GM21529 (cell line): ENCODE data around the gene MYOM3.

Experiments
- ATAC-seq: cut with Tn5 transposase; IDR thresholded peaks from one replicate; pipeline ENCODE4 v1.9.1; 2021; ENCODE audit not compliant: unreplicated experiment

MYOM3 gene

GRCh38 chr1:24138476-24139221 lies 26.7 kb upstream of the MYOM3 start:
- no peak for ATAC-seq

GRCh38 chr1:24136956-24137539 lies 25.1 kb upstream of the MYOM3 start:
- ATAC-seq = no peak

DNA sequence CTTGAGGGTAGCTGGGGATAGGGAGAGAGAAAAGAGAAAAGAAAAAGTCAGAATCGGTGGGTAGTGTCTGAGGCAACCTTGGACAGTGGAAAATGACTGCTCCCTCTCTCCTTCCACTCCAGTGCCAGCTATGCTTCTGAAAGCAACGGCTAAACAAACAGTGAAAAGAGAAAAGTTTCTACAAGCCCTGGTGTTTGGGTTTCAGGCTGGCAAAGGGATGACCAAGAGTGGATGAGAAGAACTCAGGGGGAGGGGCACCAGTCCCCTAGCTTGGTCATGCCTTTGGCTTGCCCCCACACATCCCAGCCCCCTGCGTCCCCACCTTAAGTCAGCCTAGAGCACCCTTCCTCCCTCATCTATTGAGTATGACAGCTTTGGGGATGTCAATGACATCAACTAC lies 22.4 kb upstream of the MYOM3 start:
- ATAC-seq = no peak

GRCh38 chr1:24133819-24134218 lies 21.9 kb upstream of the MYOM3 start:
- no peak for ATAC-seq

GRCh38 chr1:24130385-24130784 lies 18.4 kb upstream of the MYOM3 start:
- no peak for ATAC-seq

DNA sequence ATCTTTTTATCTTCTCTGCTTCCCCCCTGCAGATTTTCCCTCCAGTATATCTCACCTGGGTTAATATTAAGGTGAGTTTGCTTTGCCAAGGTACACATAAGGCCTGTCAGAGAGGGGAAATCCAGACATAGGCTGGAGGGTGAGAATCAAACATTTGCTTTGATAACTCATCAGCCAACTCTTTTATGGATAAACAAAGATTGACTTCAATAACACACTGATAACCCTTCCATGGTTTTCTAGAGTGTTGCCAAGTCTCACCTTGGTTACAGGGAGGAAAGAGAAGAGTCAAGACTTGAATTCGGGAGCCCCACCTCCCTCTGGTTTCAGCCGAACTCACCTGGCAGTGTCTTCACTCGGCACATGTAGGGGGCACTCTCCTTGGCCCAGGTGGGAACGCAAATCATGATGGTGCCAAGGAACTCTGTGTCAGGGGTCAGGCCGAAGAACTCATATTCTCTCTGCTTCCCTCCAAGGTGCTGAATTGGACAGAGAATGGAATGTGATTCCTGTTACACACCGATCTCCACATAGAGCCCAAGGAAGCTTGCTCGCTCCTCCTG lies 15.9 kb upstream of the MYOM3 start:
- ATAC-seq = no peak

DNA sequence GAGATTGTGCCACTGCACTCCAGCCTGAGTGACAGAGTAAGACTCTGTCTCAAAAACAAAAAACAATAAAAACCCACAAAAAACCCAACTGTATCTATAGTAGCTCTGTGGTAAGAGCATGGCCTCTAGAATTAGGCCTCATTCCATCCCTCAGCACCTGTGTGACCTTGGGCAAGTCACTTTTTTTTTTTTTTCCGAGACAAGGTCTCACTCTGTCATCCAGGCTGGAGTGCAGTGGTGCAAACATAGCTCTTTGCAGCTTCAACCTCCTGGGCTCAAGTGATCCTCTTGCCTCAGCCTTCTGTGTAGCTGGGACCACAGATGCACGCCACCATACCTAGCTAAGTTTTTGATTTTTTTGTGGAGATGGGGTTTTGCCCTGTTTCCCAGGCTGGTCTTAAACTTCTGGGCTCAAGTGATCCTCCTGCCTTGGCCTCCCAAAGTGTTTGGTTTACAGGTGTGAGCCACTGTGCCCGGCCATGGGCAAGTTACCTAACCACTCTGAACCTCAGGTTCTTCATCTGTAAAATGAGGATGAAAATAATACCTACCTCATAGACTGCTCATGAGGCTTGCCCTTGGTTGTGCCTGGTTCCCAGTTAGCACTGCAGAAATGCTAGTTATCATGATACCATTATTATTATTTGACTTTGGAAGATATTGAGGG lies 15.3 kb upstream of the MYOM3 start:
- no peak for ATAC-seq

GRCh38 chr1:24126672-24127023 lies 14.7 kb upstream of the MYOM3 start:
- no peak for ATAC-seq

- ATAC-seq = no peak
Observed at GRCh38 chr1:24126018-24126671, 14.2 kb upstream of the MYOM3 start.

DNA sequence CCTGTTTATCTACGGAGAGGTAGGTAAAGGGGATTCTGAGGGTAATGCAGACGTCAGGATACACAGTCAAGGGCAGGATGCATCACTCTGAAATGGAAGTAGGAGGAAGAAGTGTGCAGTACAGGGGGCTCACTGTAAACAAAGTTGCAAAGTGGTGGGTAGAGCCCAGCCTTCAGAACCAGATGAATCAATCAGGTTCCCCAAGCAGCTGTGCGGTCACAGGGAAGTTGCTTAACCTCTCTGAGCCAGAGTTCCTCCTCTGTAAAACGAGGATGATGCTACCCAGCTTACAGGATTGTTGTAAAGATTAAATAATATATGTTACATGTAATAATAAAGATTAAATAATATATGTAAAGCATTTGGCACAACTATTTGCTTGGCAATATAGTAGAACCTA lies 13.5 kb upstream of the MYOM3 start:
- ATAC-seq = no peak

DNA sequence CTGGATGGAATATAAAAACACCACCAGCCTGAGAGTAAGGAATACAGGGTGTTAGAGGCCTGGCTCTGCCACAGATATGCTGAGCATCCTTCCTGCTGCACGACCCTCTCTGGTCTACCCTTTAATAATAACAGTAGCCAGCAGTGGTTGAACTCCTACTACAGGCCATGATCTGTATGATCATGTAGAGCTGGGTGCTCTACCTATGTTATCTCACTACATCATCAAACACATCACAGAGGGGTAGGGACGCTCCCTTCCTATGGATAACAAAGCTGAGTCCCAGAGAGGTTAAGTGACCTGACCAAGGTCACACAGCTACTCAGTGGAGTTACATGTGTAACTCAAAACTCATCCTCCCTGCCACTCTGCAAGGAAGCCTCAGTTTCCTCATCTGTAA lies 13.0 kb upstream of the MYOM3 start:
- ATAC-seq = no peak

DNA sequence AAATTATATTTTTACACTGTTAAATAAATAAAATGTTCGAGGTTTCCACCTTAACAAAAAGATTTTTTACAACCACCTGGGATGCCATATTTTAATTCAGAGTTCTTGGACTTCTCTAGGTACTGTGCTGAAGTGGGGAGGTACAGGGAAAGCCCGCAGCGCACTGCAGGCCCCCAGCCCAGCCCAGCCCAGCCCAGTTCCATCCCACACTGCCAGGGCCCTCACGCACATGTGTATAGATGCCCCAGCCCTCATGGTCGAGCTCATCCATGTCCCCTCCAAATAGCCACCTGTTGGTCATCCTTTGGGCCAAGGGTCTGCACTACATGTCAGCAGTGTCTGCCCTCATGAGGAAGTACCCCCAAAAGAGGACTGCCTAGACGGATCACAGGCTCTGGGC lies 11.7 kb upstream of the MYOM3 start:
- no peak for ATAC-seq

- ATAC-seq = no peak
Observed at GRCh38 chr1:24122776-24123175, 10.8 kb upstream of the MYOM3 start.

DNA sequence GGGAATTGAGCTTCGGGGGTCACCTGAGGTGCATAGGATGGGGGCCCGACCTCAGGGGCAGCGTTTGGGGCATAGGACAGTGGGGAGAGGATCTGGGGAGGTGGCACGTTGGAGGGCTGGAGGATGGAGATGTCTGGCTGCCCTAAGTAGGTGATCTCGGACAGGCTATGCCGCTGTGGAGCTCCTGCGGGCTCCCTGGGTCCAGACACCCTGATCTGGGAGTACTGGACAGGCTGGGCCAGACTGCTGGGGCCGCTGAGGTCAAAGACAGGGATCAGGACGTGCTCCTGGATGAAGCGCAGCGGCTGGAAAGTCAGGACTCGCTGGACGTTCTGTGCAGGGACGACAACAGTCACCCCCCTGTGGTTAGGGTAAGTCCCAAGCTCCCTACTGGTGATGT lies 9.5 kb upstream of the MYOM3 start:
- ATAC-seq = no peak

- ATAC-seq = no peak
Observed at GRCh38 chr1:24120965-24121364, 9.0 kb upstream of the MYOM3 start.

GRCh38 chr1:24119859-24120756 lies 8.2 kb upstream of the MYOM3 start:
- no peak for ATAC-seq

- no peak for ATAC-seq
Observed at GRCh38 chr1:24119489-24119858, 7.5 kb upstream of the MYOM3 start.

DNA sequence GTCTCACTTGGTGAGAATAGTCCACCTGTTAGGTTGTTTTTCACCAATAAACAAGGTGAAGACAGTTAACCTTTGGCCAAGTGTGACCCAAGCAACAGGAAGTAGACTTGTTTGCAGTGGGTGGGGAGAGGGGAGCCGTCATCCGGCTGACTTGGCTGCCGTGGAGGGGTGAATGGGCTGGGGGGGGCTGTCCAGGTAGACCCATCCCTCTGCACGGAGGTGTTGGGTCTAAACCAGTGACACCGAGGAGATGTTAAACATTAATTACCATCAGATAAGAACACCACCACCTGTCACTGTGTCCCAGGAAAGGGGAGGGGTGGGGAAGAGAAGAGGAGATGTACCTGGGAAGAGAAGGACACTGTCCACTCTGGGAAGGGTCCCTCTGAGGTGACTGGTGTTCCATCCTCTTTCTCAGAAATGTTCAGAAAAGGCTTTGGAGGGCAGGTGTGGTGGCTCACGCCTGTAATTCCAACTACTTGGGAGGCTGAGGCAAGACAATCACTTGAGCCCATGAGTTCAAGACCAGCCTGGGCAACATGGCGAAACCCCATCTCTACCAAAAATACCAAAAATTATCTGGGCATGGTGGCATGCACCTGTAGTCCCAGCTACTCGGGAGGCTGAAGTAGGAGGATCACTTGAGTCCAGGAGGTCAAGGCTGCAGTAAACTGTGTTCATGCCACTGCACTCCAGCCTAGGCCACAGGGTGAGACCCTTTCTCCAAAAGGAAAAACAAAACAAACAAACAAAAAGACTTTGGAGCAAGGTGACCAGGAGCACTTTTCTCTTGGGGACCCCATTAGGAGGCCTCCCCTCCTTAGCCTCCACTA lies 6.7 kb upstream of the MYOM3 start:
- no peak for ATAC-seq

DNA sequence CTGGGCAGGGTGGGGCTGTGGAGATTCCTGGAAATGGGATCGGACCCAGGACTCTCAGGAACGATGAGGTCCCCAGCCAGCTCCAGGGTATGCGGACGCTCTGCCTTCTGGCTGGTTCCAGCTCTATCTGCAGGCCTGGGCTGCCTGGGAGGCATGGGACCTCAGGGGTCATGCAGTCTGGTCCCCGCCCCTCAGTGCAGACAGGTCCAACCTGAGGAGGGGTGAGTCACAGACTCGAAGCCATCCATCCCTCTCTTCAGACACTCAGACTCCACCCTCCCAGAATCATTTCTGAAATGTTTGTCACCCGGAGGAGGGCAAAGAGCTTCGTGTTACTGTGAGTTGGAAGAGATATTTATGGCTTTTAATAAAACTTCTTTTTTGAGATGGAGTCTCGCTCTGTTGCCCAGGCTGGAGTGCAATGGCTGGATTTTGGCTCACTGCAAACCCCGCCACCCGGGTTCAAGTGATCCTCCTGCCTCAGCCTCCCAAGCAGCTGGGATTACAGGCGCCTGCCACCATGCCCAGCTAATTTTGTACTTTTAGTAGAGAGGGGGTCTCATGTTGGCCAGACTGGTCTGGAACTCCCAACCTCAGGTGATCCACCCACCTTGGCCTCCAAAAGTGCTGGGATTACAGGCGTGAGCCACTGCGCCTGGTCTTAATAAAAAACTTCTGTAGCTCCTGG lies 5.9 kb upstream of the MYOM3 start:
- ATAC-seq = no peak
